Measurements from ENCODE around the gene SHISA7. TPM values are rescaled to one million over a fixed set of nuclear protein-coding genes. Genes with fewer than 3 reads are reported as not detected.

SHISA7 gene
- total and polyA plus RNA-seq, 11 donors: not detected

- no peak for ATAC-seq
- WGBS, 4 donors: 59 to 67% (median 66%) methylated on average over 14 to 16 of the region's 16 CpGs
- Histone ChIP-seq H3K27me3 (no peaks in the 10 kb centered on the region), H3K27ac (peak overlapping the region in 3 of 12 donors; percentile 19 to 34 (median 29)), H3K4me1 (peaks cover 0 to 24% (median 15%) of the 10 kb centered on the region in 12 donors), H3K36me3 (no peaks in the 10 kb centered on the region), H3K4me3 (no peak overlapping the region), H3K9me3 (no peaks in the 10 kb centered on the region)
- intact Hi-C loops (cut with DNase I): loop anchor here in 1 of 10 donors (5.0 kb wide), 1 partner anchor 159 kb away; no protein-coding TSS in a partner anchor
- TF ChIP-seq POLR2A (IDR thresholded peaks at IDR 0.05): no peak
- TF ChIP-seq CTCF (IDR thresholded peaks at IDR 0.05): no peak
- DNase-seq: no peak
These were observed 30.3 kb upstream of the SHISA7 start for GRCh38 chr19:55473225-55474012.

- Histone ChIP-seq H3K27ac (no peak overlapping the region), H3K9me3 (no peaks in the 10 kb centered on the region), H3K4me1 (peaks cover 0 to 21% (median 13%) of the 10 kb centered on the region in 12 donors), H3K4me3 (no peak overlapping the region), H3K27me3 (no peaks in the 10 kb centered on the region), H3K36me3 (no peaks in the 10 kb centered on the region)
- WGBS, 4 donors: 77 to 100% (median 83%) methylated on average over 5 to 8 of the region's 8 CpGs
- ATAC-seq (no peak), DNase-seq (no peak)
- TF ChIP-seq POLR2A (IDR thresholded peaks at IDR 0.05) (no peak), CTCF (IDR thresholded peaks at IDR 0.05) (no peak)
- intact Hi-C loops (cut with DNase I): loop anchor here in 1 of 10 donors (5.0 kb wide), 1 partner anchor 160 kb away; no protein-coding TSS in a partner anchor
These were observed 29.4 kb upstream of the SHISA7 start for GRCh38 chr19:55472463-55472862.

GRCh38 chr19:55471266-55471665, 28.2 kb upstream of the SHISA7 start:
- intact Hi-C loops (cut with DNase I): loop anchor here in 1 of 10 donors (5.0 kb wide), 1 partner anchor 161 kb away; no protein-coding TSS in a partner anchor
- no peaks in the 10 kb centered on the region for H3K9me3 ChIP-seq
- no peak for DNase-seq
- no peak for TF ChIP-seq CTCF (IDR thresholded peaks at IDR 0.05)
- no peak for TF ChIP-seq POLR2A (IDR thresholded peaks at IDR 0.05)
- no peak overlapping the region for H3K27ac ChIP-seq
- peaks cover 0 to 20% (median 11%) of the 10 kb centered on the region in 12 donors for H3K4me1 ChIP-seq
- no peaks in the 10 kb centered on the region for H3K27me3 ChIP-seq
- no peaks in the 10 kb centered on the region for H3K36me3 ChIP-seq
- H3K4me3 ChIP-seq: no peak overlapping the region
- no peak for ATAC-seq
- WGBS, 4 donors: 77 to 88% (median 83%) methylated on average over 13 of the region's 13 CpGs

GRCh38 chr19:55468054-55468393, 24.9 kb upstream of the SHISA7 start:
- 5 to 26% (median 21%) methylated on average over 4 of the region's 4 CpGs for WGBS, 4 donors
- no peak for ATAC-seq
- DNase-seq: no peak
- no peaks in the 10 kb centered on the region for H3K36me3 ChIP-seq
- no peaks in the 10 kb centered on the region for H3K27me3 ChIP-seq
- intact Hi-C loops (cut with DNase I): loop anchor here in 4 of 10 donors (1.0 to 5.0 kb wide), 4 partner anchors 34 to 165 kb away; no protein-coding TSS in a partner anchor
- no peak overlapping the region for H3K27ac ChIP-seq
- peaks cover 0 to 10% (median 5%) of the 10 kb centered on the region in 12 donors for H3K4me1 ChIP-seq
- TF ChIP-seq POLR2A (IDR thresholded peaks at IDR 0.05) (no peak), CTCF (IDR thresholded peaks at IDR 0.05) (peak in 4 of 12 donors; percentile 2 to 44 (median 12))
- H3K4me3 ChIP-seq: no peak overlapping the region
- H3K9me3 ChIP-seq: no peaks in the 10 kb centered on the region

Data from heart left ventricle (tissue), 16 donors.